ENCODE measurements around the gene SIK3.
A peak's percentile ranks its signal among the peaks of the same experiment; 100 is the strongest.
"Not testable (repeated sequence)": the region's sequence is repeated elsewhere in the genome, so short reads cannot be mapped to it uniquely, and the experiment has no call there.

SIK3 gene

GRCh38 chr11:117045956-117046355, 52.3 kb downstream of the SIK3 start:
- no peak for DNase-seq (ENCODE audit: low read depth in 2 of 2)

- DNase-seq (ENCODE audit: low read depth in 2 of 2), result peak; percentile 27 to 44
Observed at GRCh38 chr11:117045196-117045595, 53.0 kb downstream of the SIK3 start.

- DNase-seq (ENCODE audit: low read depth in 2 of 2), result no peak
Observed at GRCh38 chr11:117044287-117045035, 53.8 kb downstream of the SIK3 start.

GRCh38 chr11:117042689-117043088, 55.5 kb downstream of the SIK3 start:
- DNase-seq (ENCODE audit: low read depth in 2 of 2), result no peak

GRCh38 chr11:117039900-117040299, 58.3 kb downstream of the SIK3 start:
- no peak for DNase-seq (ENCODE audit: low read depth in 2 of 2)

GRCh38 chr11:117039270-117039669, 59.0 kb downstream of the SIK3 start:
- no peak for DNase-seq (ENCODE audit: low read depth in 2 of 2)

- DNase-seq (ENCODE audit: low read depth in 2 of 2), result no peak
Observed at GRCh38 chr11:117037975-117038350, 60.3 kb downstream of the SIK3 start.

- no peak for DNase-seq (ENCODE audit: low read depth in 2 of 2)
Observed at GRCh38 chr11:117037279-117037974, 60.8 kb downstream of the SIK3 start.

- no peak for DNase-seq (ENCODE audit: low read depth in 2 of 2)
Observed at GRCh38 chr11:117034901-117035300, 63.3 kb downstream of the SIK3 start.

GRCh38 chr11:117026593-117027330, 71.5 kb downstream of the SIK3 start:
- peak; percentile 17 to 19 for DNase-seq (ENCODE audit: low read depth in 2 of 2)

GRCh38 chr11:117023707-117024106, 74.5 kb downstream of the SIK3 start:
- DNase-seq (ENCODE audit: low read depth in 2 of 2), result not testable (repeated sequence)

- no peak for DNase-seq (ENCODE audit: low read depth in 2 of 2)
Observed at GRCh38 chr11:117023178-117023577, 75.0 kb downstream of the SIK3 start.

- DNase-seq (ENCODE audit: low read depth in 2 of 2), result no peak
Observed at GRCh38 chr11:117022526-117022925, 75.7 kb downstream of the SIK3 start.

GRCh38 chr11:117020869-117021564, 77.2 kb downstream of the SIK3 start:
- DNase-seq (ENCODE audit: low read depth in 2 of 2), result no peak

GRCh38 chr11:117020287-117020686, 77.9 kb downstream of the SIK3 start:
- no peak for DNase-seq (ENCODE audit: low read depth in 2 of 2)

- DNase-seq (ENCODE audit: low read depth in 2 of 2), result no peak
Observed at GRCh38 chr11:117019871-117020270, 78.4 kb downstream of the SIK3 start.

GRCh38 chr11:117017456-117017855, 80.8 kb downstream of the SIK3 start:
- DNase-seq (ENCODE audit: low read depth in 2 of 2), result no peak

GRCh38 chr11:117016747-117017146, 81.5 kb downstream of the SIK3 start:
- DNase-seq (ENCODE audit: low read depth in 2 of 2), result no peak

- no peak for DNase-seq (ENCODE audit: low read depth in 2 of 2)
Observed at GRCh38 chr11:117016246-117016645, 82.0 kb downstream of the SIK3 start.

GRCh38 chr11:117011541-117011898, 86.7 kb downstream of the SIK3 start:
- DNase-seq (ENCODE audit: low read depth in 2 of 2), result no peak

- peak; percentile 88 to 90 for DNase-seq (ENCODE audit: low read depth in 2 of 2)
Observed at GRCh38 chr11:117010808-117011540, 87.3 kb downstream of the SIK3 start.
